ENCODE results near the gene HOXB3.
A peak's percentile ranks its signal among the peaks of the same experiment; 100 is the strongest.

DNA sequence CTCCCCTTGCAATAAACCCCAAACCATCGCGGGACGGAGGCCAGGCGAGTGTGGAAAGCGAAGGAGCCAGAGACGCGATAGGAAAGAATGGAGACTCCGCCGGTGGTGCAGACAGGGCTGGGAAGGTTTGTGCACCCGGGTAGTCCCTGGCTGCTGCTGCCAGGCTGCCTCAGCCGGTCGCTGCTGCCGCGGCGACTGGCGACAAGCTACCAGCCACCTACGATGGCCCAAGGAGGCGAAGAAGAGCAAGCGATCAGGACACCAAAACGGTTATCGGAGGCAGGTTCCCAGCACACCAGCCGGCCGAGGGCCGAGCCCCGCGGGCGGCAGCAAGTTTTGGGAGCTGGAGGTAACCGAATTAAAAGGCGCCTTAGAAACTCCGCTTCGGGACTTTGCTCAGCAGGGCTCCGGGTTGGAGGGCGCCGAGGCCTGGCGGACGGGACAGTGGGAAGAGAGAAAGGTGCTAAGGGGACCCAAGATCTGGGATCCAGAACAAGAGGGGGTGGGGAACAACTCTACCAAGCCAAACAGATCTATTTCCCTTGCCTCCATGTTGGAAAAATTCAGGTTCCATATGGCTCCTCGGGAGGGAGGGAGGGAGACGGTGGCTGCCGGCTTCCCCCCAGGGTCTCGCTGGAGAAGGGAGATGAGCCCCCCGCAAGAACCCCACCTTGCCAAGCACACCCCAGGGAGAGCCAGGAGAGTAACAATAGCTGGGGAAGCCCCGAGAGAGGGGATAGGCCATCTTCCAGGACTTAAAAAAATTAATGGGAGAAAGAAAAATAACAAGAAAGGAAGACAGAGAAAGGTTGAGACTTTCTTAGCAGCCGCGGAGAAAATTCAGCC lies 35.4 kb downstream of the HOXB3 start:
- TF ChIP-seq, protein P1, sequence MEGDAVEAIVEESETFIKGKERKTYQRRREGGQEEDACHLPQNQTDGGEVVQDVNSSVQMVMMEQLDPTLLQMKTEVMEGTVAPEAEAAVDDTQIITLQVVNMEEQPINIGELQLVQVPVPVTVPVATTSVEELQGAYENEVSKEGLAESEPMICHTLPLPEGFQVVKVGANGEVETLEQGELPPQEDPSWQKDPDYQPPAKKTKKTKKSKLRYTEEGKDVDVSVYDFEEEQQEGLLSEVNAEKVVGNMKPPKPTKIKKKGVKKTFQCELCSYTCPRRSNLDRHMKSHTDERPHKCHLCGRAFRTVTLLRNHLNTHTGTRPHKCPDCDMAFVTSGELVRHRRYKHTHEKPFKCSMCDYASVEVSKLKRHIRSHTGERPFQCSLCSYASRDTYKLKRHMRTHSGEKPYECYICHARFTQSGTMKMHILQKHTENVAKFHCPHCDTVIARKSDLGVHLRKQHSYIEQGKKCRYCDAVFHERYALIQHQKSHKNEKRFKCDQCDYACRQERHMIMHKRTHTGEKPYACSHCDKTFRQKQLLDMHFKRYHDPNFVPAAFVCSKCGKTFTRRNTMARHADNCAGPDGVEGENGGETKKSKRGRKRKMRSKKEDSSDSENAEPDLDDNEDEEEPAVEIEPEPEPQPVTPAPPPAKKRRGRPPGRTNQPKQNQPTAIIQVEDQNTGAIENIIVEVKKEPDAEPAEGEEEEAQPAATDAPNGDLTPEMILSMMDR (IDR thresholded peaks at IDR 0.05; ENCODE audit: insufficient read depth, low read depth, low read length), result no peak
- TF ChIP-seq EZH2 (IDR thresholded peaks at IDR 0.05; ENCODE audit: insufficient read depth, low read length), result peak; percentile 74

Data from astrocyte (in vitro differentiated cells and primary cell).